GM12864 (cell line): ENCODE results near the gene POLQ.

Source experiments
- DNase-seq: peaks from one replicate; pipeline ENCODE4 v3.0.0-alpha.2; 2011; ENCODE audit warnings: low read depth
- H3K4me3 ChIP-seq: 2 replicates; pipeline ENCODE4 v1.5.1; 2011; ENCODE audit warnings: mild to moderate bottlenecking, low read depth, low read length, control low read depth
- CTCF ChIP-seq: IDR thresholded peaks from 2 replicates; pipeline ENCODE4 v1.5.1; 2011; ENCODE audit warnings: low read depth, mild to moderate bottlenecking, moderate library complexity, low read length, control low read depth, inconsistent platforms; ENCODE audit errors: missing control alignments

POLQ gene

GRCh38 chr3:121514496-121514895 is 31.3 kb downstream of the POLQ start:
- no peak overlapping the region for H3K4me3 ChIP-seq
- TF ChIP-seq CTCF: no peak
- no peak for DNase-seq

- DNase-seq: no peak
- H3K4me3 ChIP-seq: no peak overlapping the region
- TF ChIP-seq CTCF: no peak
These were observed 37.4 kb downstream of the POLQ start for GRCh38 chr3:121508389-121508788.

GRCh38 chr3:121505256-121505655 is 40.5 kb downstream of the POLQ start:
- H3K4me3 ChIP-seq: no peak overlapping the region
- no peak for DNase-seq
- TF ChIP-seq CTCF: no peak

- no peak overlapping the region for H3K4me3 ChIP-seq
- no peak for DNase-seq
- TF ChIP-seq CTCF: no peak
These were observed 41.2 kb downstream of the POLQ start for GRCh38 chr3:121504618-121505017.

GRCh38 chr3:121496786-121497185 is 49.0 kb downstream of the POLQ start:
- no peak for DNase-seq
- H3K4me3 ChIP-seq: no peak overlapping the region
- TF ChIP-seq CTCF: no peak

GRCh38 chr3:121493431-121493830 is 52.4 kb downstream of the POLQ start:
- TF ChIP-seq CTCF: no peak
- no peak for DNase-seq

GRCh38 chr3:121491683-121492320 is 54.0 kb downstream of the POLQ start:
- DNase-seq: no peak
- TF ChIP-seq CTCF: no peak
- H3K4me3 ChIP-seq: no peak overlapping the region

More at GRCh38 chr3:121493431-121493830, 52.4 kb downstream of the POLQ start:
- no peak overlapping the region for H3K4me3 ChIP-seq
